IMR-90 (cell line): ENCODE measurements around the gene MANSC4.

Experiments
- CEBPB ChIP-seq: IDR thresholded peaks from 2 replicates; pipeline ENCODE4 v1.6.1; 2012; ENCODE audit warnings: low read depth, low read length, improper control_type of control experiment
- CTCF ChIP-seq: conservative IDR thresholded peaks from 2 replicates; pipeline ENCODE4 v1.5.1; 2012; ENCODE audit warnings: mild to moderate bottlenecking, low read depth, low read length, improper control_type of control experiment
- FOS ChIP-seq: fragments of 150-350 bp; IDR thresholded peaks from 2 replicates; pipeline ENCODE4 v1.6.1; 2016; ENCODE audit warnings: low read depth, low read length
- POLR2A ChIP-seq: IDR thresholded peaks from 2 replicates; pipeline ENCODE4 v1.6.1; 2012; ENCODE audit warnings: mild to moderate bottlenecking, low read depth, low read length

- TF ChIP-seq FOS (no peak), POLR2A (no peak), CEBPB (no peak), CTCF (no peak)
These were observed 17.3 kb downstream of the MANSC4 start for GRCh38 chr12:27762757-27763156.
